HepG2 (cell line): ENCODE data around the gene BIRC5. TPM values are rescaled to one million over a fixed set of nuclear protein-coding genes. Genes with fewer than 3 reads are reported as not detected.

Experiments
- CREM ChIP-seq, 2 experiments: sonication (generic) in 1 of 2; formaldehyde crosslinking in 1 of 2; IDR thresholded peaks; 2 replicates each; pipeline versions ENCODE4 v1.4.0 to v1.6.1; 2016 to 2020; ENCODE audit warnings: antibody characterized with exemption in 1 of 2, mild to moderate bottlenecking in 1 of 2, missing genetic modification reagents in 1 of 2
- DPF2 ChIP-seq: sonication (generic); formaldehyde crosslinking; IDR thresholded peaks from 2 replicates; pipeline ENCODE4 v1.4.0; 2020; ENCODE audit warnings: mild to moderate bottlenecking, low read depth, missing genetic modification reagents, borderline replicate concordance
- FUBP1 ChIP-seq: sonication (generic); formaldehyde crosslinking; IDR thresholded peaks from 2 replicates; pipeline ENCODE4 v1.5.1; 2020; ENCODE audit warnings: missing genetic modification reagents, mild to moderate bottlenecking, borderline replicate concordance
- HBP1 ChIP-seq: IDR thresholded peaks from 2 replicates; pipeline ENCODE4 v1.6.1; 2016; ENCODE audit warnings: low read depth, control low read depth
- KLF12 ChIP-seq: sonication (generic); formaldehyde crosslinking; IDR thresholded peaks from 2 replicates; pipeline ENCODE4 v1.4.0; 2020; ENCODE audit warnings: missing genetic modification reagents, borderline replicate concordance
- NR2C2 ChIP-seq: sonication (generic); formaldehyde crosslinking; IDR thresholded peaks from 2 replicates; pipeline ENCODE4 v1.4.0; 2020; ENCODE audit warnings: missing genetic modification reagents, mild to moderate bottlenecking, moderate library complexity, borderline replicate concordance
- SCMH1 ChIP-seq: sonication (generic); formaldehyde crosslinking; IDR thresholded peaks from 2 replicates; pipeline ENCODE4 v1.9.0; 2021; ENCODE audit warnings: missing genetic modification reagents, mild to moderate bottlenecking, borderline replicate concordance
- SYNCRIP ChIP-seq: fragments of 200-400 bp; formaldehyde crosslinking; IDR thresholded peaks from 2 replicates; pipeline ENCODE4 v1.6.1; 2018; ENCODE audit warnings: mild to moderate bottlenecking, low read depth, low read length; ENCODE audit not compliant: insufficient read depth
- TEF ChIP-seq: sonication (generic); formaldehyde crosslinking; IDR thresholded peaks from 2 replicates; pipeline ENCODE4 v1.5.0; 2020; ENCODE audit warnings: missing genetic modification reagents
- ZBTB20 ChIP-seq: sonication (generic); formaldehyde crosslinking; IDR thresholded peaks from 2 replicates; pipeline ENCODE4 v1.8.1; 2023; ENCODE audit warnings: missing genetic modification reagents, low read depth, mild to moderate bottlenecking, borderline replicate concordance
- ZC3H4 ChIP-seq: sonication (generic); formaldehyde crosslinking; IDR thresholded peaks from 2 replicates; pipeline ENCODE4 v1.4.0; 2020; ENCODE audit warnings: missing genetic modification reagents, borderline replicate concordance
- ZNF256 ChIP-seq: sonication (generic); formaldehyde crosslinking; conservative IDR thresholded peaks from 2 replicates; pipeline ENCODE4 v1.4.0; 2020; ENCODE audit warnings: missing genetic modification reagents
- ZNF263 ChIP-seq: sonication (generic); formaldehyde crosslinking; IDR thresholded peaks from 2 replicates; pipeline ENCODE4 v1.4.0; 2020; ENCODE audit warnings: missing genetic modification reagents
- ZNF549 ChIP-seq: sonication (generic); formaldehyde crosslinking; IDR thresholded peaks from 2 replicates; pipeline ENCODE4 v1.5.0; 2020; ENCODE audit warnings: missing genetic modification reagents
- ZNF569 ChIP-seq: sonication (generic); formaldehyde crosslinking; IDR thresholded peaks from 2 replicates; pipeline ENCODE4 v1.5.0; 2020; ENCODE audit warnings: mild to moderate bottlenecking, missing genetic modification reagents, moderate library complexity, borderline replicate concordance
- ZNF570 ChIP-seq: sonication (generic); formaldehyde crosslinking; IDR thresholded peaks from 2 replicates; pipeline ENCODE4 v1.4.0; 2020; ENCODE audit warnings: mild to moderate bottlenecking, missing genetic modification reagents, borderline replicate concordance
- ZNF598 ChIP-seq: sonication (generic); formaldehyde crosslinking; IDR thresholded peaks from 2 replicates; pipeline ENCODE4 v1.5.1; 2020; ENCODE audit warnings: mild to moderate bottlenecking, missing genetic modification reagents, borderline replicate concordance
- ZNF644 ChIP-seq: IDR thresholded peaks from 2 replicates; pipeline ENCODE4 v1.6.1; 2016; ENCODE audit warnings: low read depth
- ZNF709 ChIP-seq: sonication (generic); formaldehyde crosslinking; IDR thresholded peaks from 2 replicates; pipeline ENCODE4 v1.5.0; 2020; ENCODE audit warnings: mild to moderate bottlenecking, missing genetic modification reagents
- polyA plus RNA-seq, 8 experiments: library from polyadenylated mRNA; depleted of rRNA in 3 of 8; stranded (reverse) in 7 of 8; unstranded in 1 of 8; fragments of >200 nt; fragmentation: Illumina TruSeq in 4 of 8; extraction: Trizol in 4 of 8; gene quantifications; 2 replicates each; pipeline versions ENCODE4 v1.2.1 to v1.2.3, GENCODE V29; 2011 to 2016; ENCODE audit warnings: low read depth in 4 of 8, missing spikeins in 1 of 8, mixed read lengths in 1 of 8; ENCODE audit not compliant: insufficient read depth in 1 of 8
- total RNA-seq, 5 experiments: library from RNA; depleted of rRNA; stranded (reverse); fragments of >200 nt; fragmentation: Illumina TruSeq; extraction: Trizol; gene quantifications; 2 replicates each; pipeline ENCODE4 v1.2.3, GENCODE V29; 2016; ENCODE audit warnings: low read depth in 1 of 5
- TF ChIP-seq, protein P1 (sequence below): sonication (generic); formaldehyde crosslinking; IDR thresholded peaks from 2 replicates; pipeline ENCODE4 v1.4.0; 2020; ENCODE audit warnings: missing genetic modification reagents
- TF ChIP-seq, protein P2 (sequence below): sonication (generic); formaldehyde crosslinking; IDR thresholded peaks from 2 replicates; pipeline ENCODE4 v1.5.1; 2020; ENCODE audit warnings: mild to moderate bottlenecking, moderate library complexity, missing genetic modification reagents

The BIRC5 gene
- total and polyA plus RNA-seq, 2 of the 13 experiments (the other 11 are each of a cell fraction or from before 2014, with no cell fraction given) = 30.3 to 135 TPM

DNA sequence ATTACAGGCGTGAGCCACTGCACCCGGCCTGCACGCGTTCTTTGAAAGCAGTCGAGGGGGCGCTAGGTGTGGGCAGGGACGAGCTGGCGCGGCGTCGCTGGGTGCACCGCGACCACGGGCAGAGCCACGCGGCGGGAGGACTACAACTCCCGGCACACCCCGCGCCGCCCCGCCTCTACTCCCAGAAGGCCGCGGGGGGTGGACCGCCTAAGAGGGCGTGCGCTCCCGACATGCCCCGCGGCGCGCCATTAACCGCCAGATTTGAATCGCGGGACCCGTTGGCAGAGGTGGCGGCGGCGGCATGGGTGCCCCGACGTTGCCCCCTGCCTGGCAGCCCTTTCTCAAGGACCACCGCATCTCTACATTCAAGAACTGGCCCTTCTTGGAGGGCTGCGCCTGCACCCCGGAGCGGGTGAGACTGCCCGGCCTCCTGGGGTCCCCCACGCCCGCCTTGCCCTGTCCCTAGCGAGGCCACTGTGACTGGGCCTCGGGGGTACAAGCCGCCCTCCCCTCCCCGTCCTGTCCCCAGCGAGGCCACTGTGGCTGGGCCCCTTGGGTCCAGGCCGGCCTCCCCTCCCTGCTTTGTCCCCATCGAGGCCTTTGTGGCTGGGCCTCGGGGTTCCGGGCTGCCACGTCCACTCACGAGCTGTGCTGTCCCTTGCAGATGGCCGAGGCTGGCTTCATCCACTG is at the start of gene BIRC5 (continued):
- TF ChIP-seq HBP1 (CRISPR knock-in tag) (peak; percentile 99), ZNF569 (CRISPR knock-in tag) (no peak), DPF2 (CRISPR knock-in tag) (no peak), CREM (IDR thresholded peaks at IDR 0.05) (peak; percentile 75; the same call in 1 of the 2 replicates), CREM (CRISPR knock-in tag; IDR thresholded peaks at IDR 0.05) (no peak), ZC3H4 (no peak), ZNF256 (CRISPR knock-in tag) (peak; percentile 76; the same call in 1 of the 2 replicates), SYNCRIP (no peak), ZNF549 (CRISPR knock-in tag) (no peak), ZBTB20 (peak; percentile 90; the same call in 1 of the 2 replicates), ZNF263 (CRISPR knock-in tag) (0 out of 2 replicates have a peak, but pooled peaks have one; percentile 47), ZNF644 (no peak), KLF12 (peak; percentile 99), ZNF570 (CRISPR knock-in tag) (peak; percentile 47; the same call in 1 of the 2 replicates), ZNF709 (CRISPR knock-in tag) (no peak; the same call in 1 of the 2 replicates), ZNF598 (CRISPR knock-in tag) (peak; percentile 95; the same call in 1 of the 2 replicates), TEF (CRISPR knock-in tag) (no peak), NR2C2 (CRISPR knock-in tag) (peak; percentile 88), SCMH1 (no peak), FUBP1 (CRISPR knock-in tag) (no peak; the same call in 1 of the 2 replicates)
- TF ChIP-seq, protein P1, sequence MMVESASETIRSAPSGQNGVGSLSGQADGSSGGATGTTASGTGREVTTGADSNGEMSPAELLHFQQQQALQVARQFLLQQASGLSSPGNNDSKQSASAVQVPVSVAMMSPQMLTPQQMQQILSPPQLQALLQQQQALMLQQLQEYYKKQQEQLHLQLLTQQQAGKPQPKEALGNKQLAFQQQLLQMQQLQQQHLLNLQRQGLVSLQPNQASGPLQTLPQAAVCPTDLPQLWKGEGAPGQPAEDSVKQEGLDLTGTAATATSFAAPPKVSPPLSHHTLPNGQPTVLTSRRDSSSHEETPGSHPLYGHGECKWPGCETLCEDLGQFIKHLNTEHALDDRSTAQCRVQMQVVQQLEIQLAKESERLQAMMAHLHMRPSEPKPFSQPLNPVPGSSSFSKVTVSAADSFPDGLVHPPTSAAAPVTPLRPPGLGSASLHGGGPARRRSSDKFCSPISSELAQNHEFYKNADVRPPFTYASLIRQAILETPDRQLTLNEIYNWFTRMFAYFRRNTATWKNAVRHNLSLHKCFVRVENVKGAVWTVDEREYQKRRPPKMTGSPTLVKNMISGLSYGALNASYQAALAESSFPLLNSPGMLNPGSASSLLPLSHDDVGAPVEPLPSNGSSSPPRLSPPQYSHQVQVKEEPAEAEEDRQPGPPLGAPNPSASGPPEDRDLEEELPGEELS (CRISPR knock-in tag) = peak; percentile 51; the same call in 1 of the 2 replicates
- TF ChIP-seq, protein P2, sequence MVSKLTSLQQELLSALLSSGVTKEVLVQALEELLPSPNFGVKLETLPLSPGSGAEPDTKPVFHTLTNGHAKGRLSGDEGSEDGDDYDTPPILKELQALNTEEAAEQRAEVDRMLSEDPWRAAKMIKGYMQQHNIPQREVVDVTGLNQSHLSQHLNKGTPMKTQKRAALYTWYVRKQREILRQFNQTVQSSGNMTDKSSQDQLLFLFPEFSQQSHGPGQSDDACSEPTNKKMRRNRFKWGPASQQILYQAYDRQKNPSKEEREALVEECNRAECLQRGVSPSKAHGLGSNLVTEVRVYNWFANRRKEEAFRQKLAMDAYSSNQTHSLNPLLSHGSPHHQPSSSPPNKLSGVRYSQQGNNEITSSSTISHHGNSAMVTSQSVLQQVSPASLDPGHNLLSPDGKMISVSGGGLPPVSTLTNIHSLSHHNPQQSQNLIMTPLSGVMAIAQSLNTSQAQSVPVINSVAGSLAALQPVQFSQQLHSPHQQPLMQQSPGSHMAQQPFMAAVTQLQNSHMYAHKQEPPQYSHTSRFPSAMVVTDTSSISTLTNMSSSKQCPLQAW (CRISPR knock-in tag) = peak; percentile 83
